D341Med (cell line): ENCODE measurements around the gene FAU.

Source experiments
- DNase-seq: peaks from one replicate; pipeline ENCODE4 v3.0.0; 2012; ENCODE audit warnings: low spot score

Gene FAU

GRCh38 chr11:65072631-65072966, 49.3 kb downstream of the FAU start:
- no peak for DNase-seq

- DNase-seq = no peak
These were observed 49.9 kb downstream of the FAU start for GRCh38 chr11:65071907-65072630.
